Mammary epithelial cell (primary cell): ENCODE results near the gene CAPN2.

Experiments
- CTCF ChIP-seq, 2 donors: IDR thresholded peaks in 1 of 2; conservative IDR thresholded peaks in 1 of 2; 2 replicates each; pipeline ENCODE4 v1.5.1; 2011 to 2012; ENCODE audit warnings: inconsistent platforms in 2 of 2, low read length in 2 of 2, mild to moderate bottlenecking in 2 of 2, control low read depth in 1 of 2, low read depth in 1 of 2; ENCODE audit not compliant: insufficient read depth in 1 of 2; ENCODE audit errors: extremely low read depth in 1 of 2
- EZH2 ChIP-seq: IDR thresholded peaks from 2 replicates; pipeline ENCODE4 v1.6.1; 2012; ENCODE audit warnings: low read length, inconsistent platforms, borderline replicate concordance

GRCh38 chr1:223706077-223706973 lies 6.0 kb upstream of the CAPN2 start:
- TF ChIP-seq CTCF (conservative IDR thresholded peaks at IDR 0.05 in 1 of 2, IDR thresholded peaks at IDR 0.05 in 1 of 2; ENCODE audit: extremely low read depth in 1 of 2, insufficient read depth in 1 of 2, low read depth in 1 of 2, low read length in 2 of 2), result no peak
- TF ChIP-seq EZH2, result no peak
